ENCODE data around the gene HACD1.
"Not testable (repeated sequence)": the region's sequence is repeated elsewhere in the genome, so short reads cannot be mapped to it uniquely, and the experiment has no call there.

The HACD1 gene

DNA sequence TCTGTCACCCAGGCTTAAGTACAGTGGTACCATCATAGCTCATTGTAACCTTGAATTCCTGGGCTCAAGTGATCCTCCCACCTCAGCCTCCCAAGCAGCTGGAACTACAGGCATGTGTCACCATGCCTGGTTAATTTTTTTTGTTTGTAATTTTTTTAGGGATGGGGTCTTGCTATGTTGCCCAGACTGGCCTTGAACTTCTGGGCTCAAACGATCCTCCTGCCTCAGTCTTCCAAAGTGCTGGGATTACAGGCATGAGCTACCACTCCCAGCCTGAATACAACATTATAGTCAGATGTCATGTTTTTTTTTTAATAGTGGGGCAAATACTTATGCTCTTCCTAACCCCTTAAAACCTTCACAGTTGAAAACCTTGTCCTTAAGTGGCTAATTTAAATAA, 27.9 kb downstream of the HACD1 start:
- H3K4me3 ChIP-seq (ENCODE audit: low read length); DNase-seq (ENCODE audit: low read depth, low spot score): not testable (repeated sequence)

GRCh38 chr10:17588420-17588819, 28.8 kb downstream of the HACD1 start:
- no peak for DNase-seq (ENCODE audit: low read depth, low spot score)
- H3K4me3 ChIP-seq (ENCODE audit: low read length) = no peak overlapping the region

DNA sequence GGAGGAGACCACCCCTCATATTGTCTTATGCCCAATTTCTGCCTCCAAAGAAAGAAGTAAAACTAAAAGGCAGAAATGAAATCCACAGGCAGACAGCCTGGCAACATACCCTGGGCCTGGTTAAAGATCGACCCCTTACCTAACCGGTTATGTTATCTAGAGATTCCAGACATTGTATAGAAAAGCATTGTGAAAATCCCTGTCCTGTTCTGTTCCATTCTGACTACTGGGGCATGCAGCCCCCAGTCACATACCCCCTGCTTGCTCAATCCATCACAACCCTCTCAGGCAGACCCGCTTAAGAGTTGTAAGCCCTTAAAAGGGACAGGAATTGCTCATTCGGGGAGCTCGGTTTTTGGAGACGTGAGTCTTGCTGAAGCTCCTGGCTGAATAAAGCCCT, 29.9 kb downstream of the HACD1 start:
- not testable (repeated sequence) for H3K4me3 ChIP-seq (ENCODE audit: low read length); DNase-seq (ENCODE audit: low read depth, low spot score)

- DNase-seq (ENCODE audit: low read depth, low spot score) = peak; percentile 31
- no peak overlapping the region for H3K4me3 ChIP-seq (ENCODE audit: low read length)
Measured at GRCh38 chr10:17586821-17587234, 30.3 kb downstream of the HACD1 start.

DNA sequence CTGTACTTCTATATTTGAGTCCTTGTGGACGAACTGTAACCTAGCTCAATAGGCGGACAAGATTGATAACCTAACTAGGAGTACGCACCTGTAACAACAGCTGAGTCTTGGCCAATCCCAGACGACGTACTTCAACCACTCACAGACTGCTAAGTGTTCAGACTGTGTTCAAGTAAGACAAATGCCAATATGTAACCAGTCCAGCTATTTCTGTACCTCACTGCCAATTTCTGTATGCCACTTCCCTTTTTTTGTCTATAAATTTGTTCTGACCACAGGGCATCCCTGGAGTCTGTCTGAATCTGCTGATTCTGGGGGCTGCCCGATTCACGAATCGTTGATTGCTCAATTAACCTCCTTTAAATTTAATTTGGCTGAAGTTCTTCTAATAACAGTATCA, 32.2 kb downstream of the HACD1 start:
- no peak for DNase-seq (ENCODE audit: low read depth, low spot score)
- H3K4me3 ChIP-seq (ENCODE audit: low read length) = no peak overlapping the region

- no peak for DNase-seq (ENCODE audit: low read depth, low spot score)
- H3K4me3 ChIP-seq (ENCODE audit: low read length) = no peak overlapping the region
Measured at GRCh38 chr10:17580885-17581284, 36.3 kb downstream of the HACD1 start.

DNA sequence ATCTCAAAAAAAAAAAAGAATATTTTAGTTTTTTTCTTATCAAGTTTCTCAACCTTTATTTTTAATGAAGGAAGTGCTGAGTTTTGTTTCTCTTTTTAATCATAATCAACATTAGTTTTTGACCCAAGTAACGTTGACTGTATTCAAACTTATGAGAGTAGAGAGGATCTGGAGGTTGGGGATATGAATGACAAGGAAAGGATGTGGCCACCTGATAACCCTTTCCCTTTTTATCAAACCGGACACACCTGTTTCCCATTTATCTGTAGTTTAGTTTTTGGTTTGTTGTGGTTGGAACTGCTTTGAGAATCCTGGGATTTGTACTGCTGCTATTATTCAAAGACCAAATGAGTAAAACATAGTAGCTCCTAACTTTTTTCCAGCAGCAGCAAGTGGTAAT, 38.6 kb downstream of the HACD1 start:
- peak; percentile 81 for DNase-seq (ENCODE audit: low read depth, low spot score)
- H3K4me3 ChIP-seq (ENCODE audit: low read length) = no peak overlapping the region

- no peak overlapping the region for H3K4me3 ChIP-seq (ENCODE audit: low read length)
- peak; percentile 25 for DNase-seq (ENCODE audit: low read depth, low spot score)
Measured at GRCh38 chr10:17576768-17577167, 40.4 kb downstream of the HACD1 start.

DNA sequence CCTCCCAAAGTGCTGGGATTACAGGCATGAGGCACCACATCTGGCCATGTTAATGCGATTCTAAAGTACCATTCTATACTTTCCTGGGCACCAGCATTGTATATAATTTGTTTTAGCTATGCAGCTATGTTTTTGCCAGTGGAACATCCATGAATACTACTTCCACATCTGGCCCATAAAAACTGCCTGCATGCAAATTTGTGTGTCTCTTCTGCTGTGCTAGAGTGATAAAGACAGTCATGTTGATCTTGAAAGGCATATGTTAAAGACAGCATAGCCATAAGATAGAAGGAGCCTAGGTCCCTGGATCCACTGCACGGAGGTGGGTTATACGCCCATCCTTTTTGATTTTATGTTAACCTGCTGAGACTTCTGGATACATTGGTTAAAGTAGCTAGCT, 52.3 kb downstream of the HACD1 start:
- no peak overlapping the region for H3K4me3 ChIP-seq (ENCODE audit: low read length)
- no peak for DNase-seq (ENCODE audit: low read depth, low spot score)

DNA sequence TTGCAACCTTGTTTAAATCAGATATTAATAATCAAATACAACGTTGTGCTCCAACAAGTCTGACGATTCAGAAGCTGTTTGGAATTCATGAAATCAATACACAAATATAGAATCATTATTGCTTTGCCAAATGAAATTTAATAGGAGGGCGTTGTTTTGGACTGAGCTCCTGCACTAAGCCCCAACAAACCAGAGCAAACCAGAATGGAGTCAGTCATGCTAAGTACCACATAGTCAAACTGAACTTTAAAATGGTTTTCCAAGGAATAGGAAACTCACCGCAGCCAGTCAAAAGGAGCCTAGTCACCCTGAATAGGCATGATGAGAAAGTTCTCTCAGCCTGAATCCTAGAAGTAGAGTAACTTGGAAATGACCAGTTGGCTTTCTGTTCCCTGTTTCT, 53.7 kb downstream of the HACD1 start:
- no peak overlapping the region for H3K4me3 ChIP-seq (ENCODE audit: low read length)
- DNase-seq (ENCODE audit: low read depth, low spot score) = no peak

- no peak for DNase-seq (ENCODE audit: low read depth, low spot score)
- no peak overlapping the region for H3K4me3 ChIP-seq (ENCODE audit: low read length)
Measured at GRCh38 chr10:17562614-17563013, 54.6 kb downstream of the HACD1 start.

DNA sequence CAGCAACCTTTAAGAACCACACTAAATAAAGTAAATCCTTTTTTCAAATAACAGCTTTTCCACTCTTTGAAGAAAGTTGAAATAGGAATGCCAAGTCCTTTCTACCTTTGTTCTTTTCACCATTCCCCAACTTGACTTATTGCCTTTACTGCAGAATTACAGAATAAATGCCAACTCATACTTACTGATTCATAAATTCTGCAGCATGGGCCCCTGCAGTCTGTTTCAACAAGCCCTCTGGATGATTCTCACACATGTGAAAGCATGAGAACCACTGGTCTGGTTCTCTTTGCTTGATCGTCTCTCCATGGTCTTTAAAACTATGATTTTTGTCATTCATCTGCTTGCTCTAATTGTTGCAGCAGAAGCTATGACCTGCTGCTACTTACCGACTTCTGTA, 56.1 kb downstream of the HACD1 start:
- H3K4me3 ChIP-seq (ENCODE audit: low read length) = no peak overlapping the region
- DNase-seq (ENCODE audit: low read depth, low spot score) = no peak

GRCh38 chr10:17557459-17557858, 59.7 kb downstream of the HACD1 start:
- H3K4me3 ChIP-seq (ENCODE audit: low read length) = no peak overlapping the region
- no peak for DNase-seq (ENCODE audit: low read depth, low spot score)

GRCh38 chr10:17548770-17549169, 68.4 kb downstream of the HACD1 start:
- no peak overlapping the region for H3K4me3 ChIP-seq (ENCODE audit: low read length)
- DNase-seq (ENCODE audit: low read depth, low spot score) = no peak

DNA sequence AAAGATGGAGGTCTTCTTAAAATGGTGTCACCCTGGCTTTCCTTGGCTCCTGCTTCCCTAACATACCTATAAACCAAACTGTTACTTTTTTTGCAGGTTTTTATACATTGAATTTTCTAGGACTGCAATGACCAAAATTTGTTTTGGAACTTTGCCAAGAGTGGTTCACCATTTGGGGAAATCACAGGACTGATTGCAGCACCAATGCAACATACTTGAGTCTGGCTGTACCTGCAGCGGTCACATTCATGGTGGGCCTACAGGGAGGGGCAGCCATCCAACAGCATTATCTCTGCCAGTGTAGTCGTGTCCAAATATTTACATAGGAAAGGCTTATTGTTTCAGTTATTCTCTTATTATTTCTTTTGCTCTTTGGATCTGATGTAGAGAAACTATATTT, 69.0 kb downstream of the HACD1 start:
- no peak overlapping the region for H3K4me3 ChIP-seq (ENCODE audit: low read length)
- DNase-seq (ENCODE audit: low read depth, low spot score) = no peak

DNA sequence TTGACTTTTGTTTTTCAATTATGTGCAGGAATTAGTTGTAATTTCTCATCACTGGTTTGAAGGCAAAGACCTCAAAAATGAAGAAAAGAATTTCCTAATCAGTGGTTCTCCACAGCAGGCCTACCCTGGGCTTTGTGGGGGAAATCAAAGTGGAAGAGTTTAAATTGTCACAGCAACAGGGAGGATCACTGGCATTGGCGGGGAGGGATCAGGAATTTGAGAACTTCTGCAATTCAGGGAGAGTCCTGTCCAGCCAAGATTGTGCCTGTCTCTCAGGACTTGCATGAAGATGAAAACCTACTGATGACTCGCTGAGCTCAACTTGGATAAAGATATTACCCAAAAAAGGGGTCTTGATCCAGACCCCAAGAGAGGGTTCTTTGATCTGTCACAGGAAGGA, 70.1 kb downstream of the HACD1 start:
- H3K4me3 ChIP-seq (ENCODE audit: low read length) = no peak overlapping the region
- no peak for DNase-seq (ENCODE audit: low read depth, low spot score)

DNA sequence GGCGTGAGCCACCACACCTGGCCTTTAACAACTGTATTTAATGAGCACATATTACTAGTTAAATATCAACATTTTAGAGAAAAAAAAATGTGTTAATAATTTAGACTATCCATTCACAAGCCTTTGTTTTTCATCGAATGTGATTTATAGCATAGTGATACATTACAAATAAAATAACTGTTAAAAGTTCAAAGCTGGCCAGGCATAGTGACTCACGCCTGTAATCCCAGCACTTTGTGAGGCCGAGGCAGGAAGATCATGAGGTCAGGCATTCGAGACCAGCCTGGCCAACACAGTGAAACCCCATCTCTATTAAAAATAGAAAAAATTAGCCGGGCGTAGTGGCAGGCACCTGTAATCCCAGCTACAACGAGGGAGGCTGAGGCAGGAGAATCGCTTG, 72.7 kb downstream of the HACD1 start:
- no peak overlapping the region for H3K4me3 ChIP-seq (ENCODE audit: low read length)
- no peak for DNase-seq (ENCODE audit: low read depth, low spot score)

All from Jurkat, Clone E6-1 (cell line).